HEK293 (cell line): ENCODE data around the gene ANKH.

Experiments
- ATF2 ChIP-seq: fragments of 450-650 bp; formaldehyde crosslinking; IDR thresholded peaks from 2 replicates; pipeline ENCODE4 v1.5.1; 2016; ENCODE audit warnings: missing biosample characterization, missing genetic modification characterization, low read depth
- CTCF ChIP-seq: fragments of 450-650 bp; formaldehyde crosslinking; IDR thresholded peaks from 2 replicates; pipeline ENCODE4 v1.5.1; 2016; ENCODE audit warnings: missing biosample characterization, missing genetic modification characterization
- KLF7 ChIP-seq: fragments of 450-650 bp; formaldehyde crosslinking; IDR thresholded peaks from 2 replicates; pipeline ENCODE4 v1.5.1; 2016; ENCODE audit warnings: missing biosample characterization, missing genetic modification characterization, borderline replicate concordance
- SP2 ChIP-seq: fragments of 450-650 bp; formaldehyde crosslinking; IDR thresholded peaks from 2 replicates; pipeline ENCODE4 v1.5.1; 2016; ENCODE audit warnings: missing biosample characterization, missing genetic modification characterization
- ZBTB1 ChIP-seq: fragments of 450-650 bp; formaldehyde crosslinking; IDR thresholded peaks from 2 replicates; pipeline ENCODE4 v1.5.1; 2016; ENCODE audit warnings: missing biosample characterization, missing genetic modification characterization
- ZNF155 ChIP-seq: fragments of 450-650 bp; formaldehyde crosslinking; IDR thresholded peaks from 2 replicates; pipeline ENCODE4 v1.5.1; 2016; ENCODE audit warnings: missing biosample characterization, missing genetic modification characterization
- ZNF548 ChIP-seq: fragments of 450-650 bp; formaldehyde crosslinking; IDR thresholded peaks from 2 replicates; pipeline ENCODE4 v1.5.1; 2016; ENCODE audit warnings: missing biosample characterization, missing genetic modification characterization
- ZNF555 ChIP-seq: fragments of 450-650 bp; formaldehyde crosslinking; conservative IDR thresholded peaks from 2 replicates; pipeline ENCODE4 v1.5.1; 2017; ENCODE audit warnings: missing biosample characterization, mild to moderate bottlenecking, missing genetic modification characterization, inconsistent platforms
- ZNF621 ChIP-seq: fragments of 450-650 bp; formaldehyde crosslinking; IDR thresholded peaks from 2 replicates; pipeline ENCODE4 v1.5.1; 2017; ENCODE audit warnings: missing biosample characterization, missing genetic modification characterization
- ZNF692 ChIP-seq: fragments of 450-650 bp; formaldehyde crosslinking; IDR thresholded peaks from 2 replicates; pipeline ENCODE4 v1.5.1; 2016; ENCODE audit warnings: missing biosample characterization, missing genetic modification characterization

GRCh38 chr5:14722923-14723322, 148.7 kb downstream of the ANKH start:
- TF ChIP-seq CTCF (tag by site-specific recombination), result no peak
- TF ChIP-seq ATF2 (tag by site-specific recombination), result no peak
- TF ChIP-seq ZNF555 (tag by site-specific recombination), result no peak
- no peak for TF ChIP-seq ZNF155
- TF ChIP-seq KLF7 (tag by site-specific recombination), result no peak
- TF ChIP-seq ZNF692 (tag by site-specific recombination), result no peak
- TF ChIP-seq ZBTB1 (tag by site-specific recombination), result no peak
- no peak for TF ChIP-seq SP2 (tag by site-specific recombination)
- TF ChIP-seq ZNF621, result no peak
- TF ChIP-seq ZNF548, result no peak
